HG03457 (cell line): ENCODE results near the gene ZNF728.
"Not testable (repeated sequence)": the region's sequence is repeated elsewhere in the genome, so short reads cannot be mapped to it uniquely, and the experiment has no call there.

Experiments
- ATAC-seq: cut with Tn5 transposase; IDR thresholded peaks from one replicate; pipeline ENCODE4 v1.9.1; 2021; ENCODE audit warnings: moderate number of reproducible peaks; ENCODE audit not compliant: unreplicated experiment

ZNF728 gene

DNA sequence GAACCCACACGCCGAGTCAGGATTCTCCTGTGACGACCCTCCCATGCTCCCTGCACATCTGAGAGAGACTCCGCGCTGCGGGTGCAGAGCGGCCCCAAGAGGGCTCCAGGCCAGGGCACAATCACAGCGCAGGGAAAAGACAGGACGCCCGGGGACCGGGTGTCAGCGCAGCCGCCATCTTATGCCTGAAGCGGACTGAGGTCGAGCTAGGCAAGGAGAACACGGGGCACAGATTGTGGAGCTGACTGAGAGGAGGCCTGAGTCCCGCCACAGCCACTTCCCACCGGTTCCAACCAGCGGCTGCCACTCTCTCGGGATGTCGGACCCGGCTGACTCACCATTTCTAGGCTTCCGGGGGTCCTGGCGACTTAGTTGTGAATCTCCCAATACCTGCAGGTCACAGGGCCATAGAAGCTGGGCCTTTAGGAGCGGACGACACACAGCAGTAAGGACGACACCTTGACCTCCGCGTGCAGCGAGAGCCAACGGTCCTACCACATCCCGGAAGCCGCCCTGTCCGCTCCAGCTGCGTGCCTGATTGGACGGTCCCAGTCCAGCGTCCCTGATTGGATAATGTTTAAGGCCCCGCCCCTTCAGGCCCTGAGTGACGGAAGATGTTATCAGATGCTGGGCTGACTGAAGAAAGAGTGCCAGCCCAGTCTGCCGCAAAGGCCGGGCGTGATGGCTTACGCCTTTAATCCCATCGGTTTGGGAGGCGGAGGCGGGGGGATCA lies at the start of gene ZNF728:
TSS of gene ZNF728 (minus strand) at position 487 of the 733 bp plus-strand sequence. CDS start at position 341, 146 bp downstream.
- ATAC-seq = no peak

DNA sequence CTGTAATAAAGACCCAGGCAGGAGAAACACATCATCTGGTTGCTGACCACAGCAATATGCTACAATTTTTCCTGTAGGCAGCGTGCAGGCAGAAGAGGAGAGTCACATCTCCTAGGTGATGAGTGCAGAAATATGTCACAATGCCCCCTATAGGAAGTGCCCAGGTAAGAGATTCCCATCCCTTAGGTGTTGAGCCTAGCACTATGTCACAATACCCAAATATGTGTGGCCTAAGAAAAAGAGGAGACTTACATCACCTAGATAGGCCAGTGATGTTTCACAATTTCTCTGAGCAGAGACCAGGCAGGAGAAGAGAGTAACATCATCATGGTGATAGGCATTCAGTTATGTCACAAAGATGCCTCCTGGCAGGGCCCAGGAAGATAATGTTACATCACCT lies 49.4 kb upstream of the ZNF728 start:
- no peak for ATAC-seq

DNA sequence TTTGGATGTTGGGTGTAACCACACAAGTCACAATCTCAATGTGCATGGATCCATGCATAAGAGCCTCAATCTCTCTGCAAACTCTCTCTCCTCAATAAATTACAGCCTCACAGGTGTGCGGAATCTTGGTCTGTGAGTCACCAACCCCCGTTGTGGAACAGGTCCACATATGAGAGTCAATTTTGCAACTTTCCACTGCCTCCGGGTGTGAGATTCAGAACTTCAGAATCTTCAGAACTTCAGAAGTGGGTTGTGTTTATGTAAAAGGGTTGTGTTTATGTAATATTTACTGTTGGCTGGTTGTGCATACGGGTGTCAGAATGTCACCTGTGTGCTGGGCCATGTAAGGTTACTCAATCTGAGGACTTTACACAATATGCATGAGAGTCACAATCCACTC lies 46.3 kb upstream of the ZNF728 start:
- ATAC-seq = no peak

DNA sequence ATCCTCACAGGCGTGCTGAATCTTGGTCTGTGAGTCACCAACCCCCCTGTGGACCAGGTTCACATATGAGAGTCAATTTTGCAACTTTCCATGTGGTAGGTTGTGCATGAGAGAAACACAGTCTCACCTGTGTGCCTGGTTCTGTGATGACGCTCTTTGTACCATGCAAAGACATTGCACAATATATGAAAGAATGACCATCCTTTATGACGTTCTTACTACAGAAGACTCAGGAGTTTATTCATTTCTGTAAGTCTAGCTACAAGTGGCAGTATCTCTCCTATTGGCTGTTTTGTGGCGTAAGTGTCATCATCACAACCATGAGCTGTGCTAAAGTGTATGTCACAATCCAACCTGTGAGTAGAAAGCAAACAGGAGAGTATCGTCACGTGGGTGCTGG lies 43.8 kb upstream of the ZNF728 start:
- ATAC-seq = no peak

DNA sequence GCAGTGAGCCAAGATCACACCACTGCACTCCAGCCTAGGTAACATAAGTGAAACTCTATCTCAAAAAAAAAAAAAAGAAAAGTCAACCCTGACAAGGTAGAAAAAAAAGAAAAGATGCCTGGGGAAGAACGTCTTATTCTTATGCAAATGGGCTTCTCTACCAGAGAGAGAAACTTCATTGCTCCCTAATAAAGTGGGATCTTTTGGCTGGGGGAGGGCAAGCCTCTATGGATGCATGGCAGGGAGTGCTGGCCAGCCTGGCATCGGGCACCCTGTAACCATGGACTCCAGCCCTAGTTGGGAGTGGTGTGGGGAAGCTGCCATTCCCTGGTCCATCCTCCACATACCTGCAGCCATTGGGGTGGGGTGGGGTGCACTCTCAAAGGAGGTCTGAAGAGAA lies 30.7 kb upstream of the ZNF728 start:
- no peak for ATAC-seq

DNA sequence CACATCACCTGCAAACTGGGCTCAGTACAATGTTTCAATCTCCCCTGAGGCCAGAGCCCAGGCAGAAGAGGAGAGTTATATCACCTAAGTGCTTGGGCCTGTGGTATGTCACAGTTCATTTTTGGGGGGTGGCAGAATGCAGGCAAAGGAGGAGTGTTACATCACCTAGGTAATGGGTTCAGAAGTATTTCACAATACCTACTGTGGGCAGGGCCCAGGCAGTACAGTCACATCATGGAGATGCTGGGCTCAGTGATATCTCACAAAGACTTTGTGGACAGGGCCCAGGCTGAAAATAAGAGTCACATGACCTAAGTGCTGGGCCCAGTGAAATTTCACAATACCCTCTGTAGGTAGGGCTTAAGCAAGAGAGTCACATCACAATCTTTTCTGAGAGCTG lies 12.7 kb upstream of the ZNF728 start:
- ATAC-seq = no peak

DNA sequence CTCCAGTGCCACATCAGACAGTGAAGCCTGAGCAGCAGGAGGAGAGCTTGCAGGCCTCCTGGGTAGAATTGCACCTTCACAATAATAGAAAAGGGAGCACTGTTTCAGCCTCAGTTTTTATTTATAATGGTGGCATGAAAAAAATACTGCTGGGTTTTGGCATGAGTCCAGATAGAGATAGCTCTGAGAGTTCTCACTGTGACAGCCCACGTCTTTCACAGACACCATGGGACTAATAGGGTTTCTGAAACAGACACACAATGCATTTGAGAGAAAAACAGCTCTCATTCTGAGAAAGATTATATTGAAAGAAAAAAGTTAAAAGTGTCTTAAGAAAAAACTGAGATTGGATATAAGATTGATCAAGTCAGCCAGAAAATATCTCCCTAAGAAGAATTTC lies 8.0 kb downstream of the ZNF728 start:
- ATAC-seq = not testable (repeated sequence)

DNA sequence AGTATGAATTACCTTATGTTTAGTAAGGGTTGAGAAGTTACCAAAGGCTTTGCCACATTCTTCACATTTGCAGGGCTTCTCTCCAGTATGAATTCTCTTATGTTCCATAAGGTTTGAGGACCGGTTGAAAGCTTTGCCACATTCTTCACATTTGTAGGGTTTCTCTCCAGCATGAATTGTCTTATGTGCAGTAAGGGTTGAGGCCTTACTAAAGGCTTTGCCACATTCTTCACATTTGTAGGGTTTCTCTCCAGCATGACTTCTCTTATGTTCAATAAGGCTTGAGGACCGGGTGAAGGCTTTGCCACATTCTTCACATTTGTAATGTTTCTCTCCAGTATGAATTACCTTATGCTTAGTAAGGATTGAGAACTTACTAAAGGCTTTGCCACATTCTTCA lies 26.7 kb downstream of the ZNF728 start:
- no peak for ATAC-seq

DNA sequence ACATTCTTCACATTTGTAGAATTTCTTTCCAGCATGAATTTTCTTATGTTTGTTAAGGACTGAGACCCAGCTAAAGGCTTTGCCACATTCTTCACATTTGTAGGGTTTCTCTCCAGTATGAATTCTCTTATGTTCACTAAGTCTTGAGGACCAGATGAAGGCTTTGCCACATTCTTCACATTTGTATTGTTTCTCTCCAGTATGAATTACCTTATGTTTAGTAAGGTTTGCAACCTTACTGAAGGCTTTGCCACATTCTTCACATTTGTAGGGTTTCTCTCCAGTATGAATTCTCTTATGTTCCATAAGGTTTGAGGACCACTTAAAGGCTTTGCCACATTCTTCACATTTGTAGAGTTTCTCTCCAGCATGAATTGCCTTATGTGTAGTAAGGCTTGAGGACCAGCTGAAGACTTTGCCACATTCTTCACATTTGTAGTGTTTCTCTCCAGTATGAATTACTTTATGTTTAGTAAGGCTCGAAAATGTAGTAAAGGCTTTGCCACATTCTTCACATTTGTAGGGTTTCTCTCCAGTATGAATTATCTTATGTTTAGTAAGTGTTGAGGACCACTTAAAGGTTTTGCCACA lies 27.3 kb downstream of the ZNF728 start:
- not testable (repeated sequence) for ATAC-seq

DNA sequence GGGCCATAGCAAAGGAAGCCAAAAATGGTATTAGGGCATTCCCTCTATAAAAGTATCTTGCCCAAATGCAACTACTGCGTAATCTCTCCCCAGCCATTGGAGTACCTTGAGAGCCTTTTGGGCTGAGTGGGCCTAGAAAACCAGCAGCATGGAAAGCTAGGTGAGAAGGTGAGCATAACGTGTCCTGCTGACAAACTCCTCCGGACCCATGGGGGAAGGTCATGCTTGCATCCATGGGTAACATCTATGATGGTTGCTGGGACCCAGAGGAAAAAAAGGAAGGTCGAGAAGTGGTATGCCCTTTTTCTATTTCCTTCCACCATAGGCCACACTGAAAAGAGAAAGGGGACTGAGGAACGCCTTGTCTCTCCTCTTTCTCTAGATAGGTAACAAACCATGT lies 57.4 kb downstream of the ZNF728 start:
- no peak for ATAC-seq

DNA sequence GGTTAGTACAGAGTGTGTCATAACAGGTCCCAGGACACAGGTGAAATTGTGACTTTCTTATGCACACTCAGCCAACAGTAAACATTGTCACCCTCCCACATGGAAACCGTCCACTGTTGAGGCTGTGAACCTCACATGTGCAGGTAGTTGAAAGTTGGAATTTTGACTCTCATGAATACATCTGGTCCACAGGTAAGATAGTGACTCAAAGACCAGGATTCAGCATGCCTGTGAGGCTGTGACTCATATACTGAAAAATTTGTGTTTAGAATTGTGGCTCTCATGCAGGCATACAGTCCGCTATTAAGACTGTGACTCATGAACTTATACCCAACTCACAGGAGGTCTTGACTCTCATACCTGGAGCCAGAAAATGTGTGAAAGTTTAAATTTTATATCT lies 67.8 kb downstream of the ZNF728 start:
- ATAC-seq = no peak

DNA sequence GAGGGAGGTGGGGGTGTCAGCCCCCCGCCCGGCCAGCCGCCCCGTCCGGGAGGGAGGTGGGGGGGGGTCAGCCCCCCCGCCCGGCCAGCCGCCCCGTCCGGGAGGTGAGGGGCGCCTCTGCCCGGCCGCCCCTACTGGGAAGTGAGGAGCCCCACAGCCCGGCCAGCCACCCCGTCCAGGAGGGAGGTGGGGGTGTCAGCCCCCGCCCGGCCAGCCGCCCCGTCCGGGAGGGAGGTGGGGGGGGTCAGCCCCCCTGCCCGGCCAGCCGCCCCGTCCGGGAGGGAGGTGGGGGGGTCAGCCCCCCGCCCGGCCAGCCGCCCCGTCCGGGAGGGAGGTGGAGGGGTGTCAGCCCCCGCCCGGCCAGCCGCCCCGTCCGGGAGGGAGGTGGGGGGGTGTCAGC lies 75.4 kb downstream of the ZNF728 start:
- ATAC-seq = not testable (repeated sequence)

DNA sequence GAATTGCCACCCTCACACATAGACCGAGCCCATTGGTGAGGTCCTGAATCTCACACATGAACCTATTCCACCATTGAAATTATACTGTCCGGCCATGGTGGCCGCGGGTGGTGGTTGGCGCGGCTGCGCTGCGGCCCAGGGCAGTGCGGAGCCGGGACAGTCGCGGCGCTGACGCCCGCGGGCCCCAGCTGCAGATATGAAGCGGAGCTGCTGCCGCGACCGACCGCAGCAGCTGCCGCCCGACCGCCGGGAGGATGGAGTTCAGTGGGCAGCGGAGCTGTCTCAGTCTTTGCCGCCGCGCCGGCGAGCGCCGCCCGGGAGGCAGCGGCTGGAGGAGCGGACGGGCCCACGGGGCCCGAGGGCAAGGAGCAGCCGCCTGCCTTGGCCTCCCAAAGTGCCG lies 77.8 kb downstream of the ZNF728 start:
- ATAC-seq = not testable (repeated sequence)
